Stimulated activated memory B cell treated with anti-CD40 and anti-IgM and Interleukin-4, amounts not matched to agents 10 μg/mL and 1 μg/mL and 100 μg/mL, for 72 hours (primary cell): ENCODE data around the gene ECI1.

Source experiments
- ATAC-seq: fragments of 150-1000 bp; cut with Tn5 transposase; 2 replicates; pipeline ENCODE4 v1.10.0; 2021
- H3K27ac Mint-ChIP-seq: one replicate; pipeline ENCODE4 v1.8.0; 2022; ENCODE audit warnings: mild to moderate bottlenecking, mixed read lengths
- H3K27me3 Mint-ChIP-seq: one replicate; pipeline ENCODE4 v1.8.0; 2022; ENCODE audit warnings: mixed read lengths
- H3K36me3 Mint-ChIP-seq: one replicate; pipeline ENCODE4 v1.8.0; 2022; ENCODE audit warnings: mixed read lengths
- H3K4me1 Mint-ChIP-seq: one replicate; pipeline ENCODE4 v1.8.0; 2022; ENCODE audit warnings: mixed read lengths
- H3K4me3 Mint-ChIP-seq: one replicate; pipeline ENCODE4 v1.8.0; 2022; ENCODE audit warnings: mild to moderate bottlenecking, moderate library complexity, mixed read lengths
- H3K9me3 Mint-ChIP-seq: one replicate; pipeline ENCODE4 v1.8.0; 2022; ENCODE audit warnings: mixed read lengths

Gene ECI1

DNA sequence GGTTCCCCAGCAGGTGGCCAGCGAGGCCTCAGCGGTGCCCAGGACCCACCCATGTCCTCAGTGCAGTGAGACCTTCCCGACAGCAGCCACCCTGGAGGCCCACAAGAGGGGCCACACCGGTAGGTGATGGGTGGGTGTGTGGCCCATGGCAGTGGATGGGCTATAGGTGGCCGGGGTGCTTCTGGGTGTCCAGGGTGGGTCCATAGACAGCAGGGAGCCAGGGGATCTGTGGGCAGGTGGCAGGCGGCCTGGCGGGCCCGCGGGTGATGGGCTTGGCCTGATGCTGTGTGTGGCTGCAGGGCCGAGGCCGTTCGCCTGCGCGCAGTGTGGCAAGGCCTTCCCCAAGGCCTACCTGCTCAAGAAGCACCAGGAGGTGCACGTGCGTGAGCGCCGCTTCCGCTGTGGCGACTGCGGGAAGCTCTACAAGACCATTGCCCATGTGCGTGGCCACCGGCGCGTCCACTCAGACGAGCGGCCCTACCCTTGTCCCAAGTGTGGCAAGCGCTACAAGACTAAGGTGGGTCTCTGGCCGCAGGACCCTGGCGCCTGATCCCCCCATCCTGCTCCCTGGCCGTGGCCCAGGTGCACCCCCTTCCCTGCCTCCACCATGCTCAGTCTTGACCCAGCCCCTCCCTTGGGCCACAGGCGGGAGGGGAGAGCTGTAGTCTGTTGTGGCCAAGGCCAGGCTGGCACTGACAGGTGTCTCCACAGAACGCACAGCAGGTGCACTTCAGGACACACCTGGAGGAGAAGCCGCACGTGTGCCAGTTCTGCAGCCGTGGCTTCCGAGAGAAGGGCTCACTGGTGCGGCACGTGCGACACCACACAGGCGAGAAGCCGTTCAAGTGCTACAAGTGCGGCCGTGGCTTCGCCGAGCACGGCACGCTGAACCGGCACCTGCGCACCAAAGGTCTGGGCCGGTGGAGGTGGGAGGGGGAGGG, 17.2 kb downstream of the ECI1 start:
- no peak overlapping the region for H3K27ac Mint-ChIP-seq
- peaks cover 45% of the 10 kb centered on the region for H3K36me3 Mint-ChIP-seq
- H3K9me3 Mint-ChIP-seq = no peaks in the 10 kb centered on the region
- no peak overlapping the region for H3K4me3 Mint-ChIP-seq
- no peak for ATAC-seq
- no peaks in the 10 kb centered on the region for H3K4me1 Mint-ChIP-seq
- no peaks in the 10 kb centered on the region for H3K27me3 Mint-ChIP-seq

- Mint-ChIP-seq H3K36me3 (peaks cover 49% of the 10 kb centered on the region), H3K4me1 (no peaks in the 10 kb centered on the region), H3K9me3 (no peaks in the 10 kb centered on the region), H3K27ac (no peak overlapping the region), H3K27me3 (no peaks in the 10 kb centered on the region), H3K4me3 (no peak overlapping the region)
- no peak for ATAC-seq
Measured at GRCh38 chr16:2233046-2233775, 18.2 kb downstream of the ECI1 start.

- H3K4me1 Mint-ChIP-seq = no peaks in the 10 kb centered on the region
- no peak overlapping the region for H3K4me3 Mint-ChIP-seq
- ATAC-seq = no peak
- no peaks in the 10 kb centered on the region for H3K27me3 Mint-ChIP-seq
- H3K27ac Mint-ChIP-seq = no peak overlapping the region
- H3K36me3 Mint-ChIP-seq = peaks cover 49% of the 10 kb centered on the region
- H3K9me3 Mint-ChIP-seq = no peaks in the 10 kb centered on the region
Measured at GRCh38 chr16:2232094-2232990, 19.0 kb downstream of the ECI1 start.

DNA sequence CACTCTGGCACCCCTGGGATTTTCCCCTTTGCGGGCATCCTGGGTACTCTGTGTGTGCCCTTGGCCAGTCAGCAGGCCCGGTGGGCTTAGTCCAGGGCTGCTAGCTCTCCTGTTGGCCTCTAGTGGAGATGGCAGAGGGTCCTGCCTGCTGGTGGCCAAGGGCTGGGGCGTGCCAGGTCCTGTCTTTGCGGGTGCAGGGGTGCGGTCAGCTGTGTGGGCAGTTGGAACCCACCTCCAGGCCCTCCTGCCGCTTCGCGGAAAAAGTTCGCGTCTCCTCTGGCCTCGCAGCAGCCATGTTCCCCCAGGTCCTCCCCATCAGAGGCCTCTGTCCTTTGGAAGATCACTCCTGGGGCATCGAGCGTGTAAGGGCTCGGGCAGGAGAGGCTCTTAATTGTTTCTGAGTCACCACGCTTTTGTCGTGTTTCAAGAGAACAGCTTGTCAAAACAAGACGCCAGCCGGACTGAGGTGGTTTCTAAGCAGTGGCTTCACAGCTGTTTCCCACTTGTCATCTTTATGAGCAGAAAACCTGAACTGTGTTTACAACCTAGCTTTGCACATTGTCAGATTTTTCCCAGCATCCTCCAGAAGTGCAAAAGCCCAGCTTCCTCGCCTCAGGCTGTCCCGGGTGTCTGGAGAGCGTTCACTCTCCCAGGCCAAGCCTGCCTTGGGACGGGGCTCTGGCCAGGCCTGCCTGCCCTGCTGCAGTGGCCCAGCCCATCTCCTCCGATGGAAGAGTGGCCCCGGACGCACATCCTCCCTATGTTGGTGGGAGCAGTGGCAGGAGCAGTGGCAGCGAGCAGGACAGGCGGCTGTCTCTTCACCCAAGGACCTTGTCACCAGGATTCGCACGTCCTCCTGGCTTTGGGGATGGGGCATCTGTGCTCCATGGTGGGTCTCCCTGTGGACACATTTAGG, 20.1 kb downstream of the ECI1 start:
- H3K27me3 Mint-ChIP-seq = no peaks in the 10 kb centered on the region
- H3K4me1 Mint-ChIP-seq = no peaks in the 10 kb centered on the region
- H3K27ac Mint-ChIP-seq = no peak overlapping the region
- H3K9me3 Mint-ChIP-seq = no peaks in the 10 kb centered on the region
- H3K36me3 Mint-ChIP-seq = peaks cover 49% of the 10 kb centered on the region
- H3K4me3 Mint-ChIP-seq = no peak overlapping the region
- ATAC-seq = no peak

- ATAC-seq = no peak
- Mint-ChIP-seq H3K4me1 (no peaks in the 10 kb centered on the region), H3K27ac (no peak overlapping the region), H3K27me3 (no peaks in the 10 kb centered on the region), H3K36me3 (peaks cover 43% of the 10 kb centered on the region), H3K9me3 (no peaks in the 10 kb centered on the region), H3K4me3 (no peak overlapping the region)
Measured at GRCh38 chr16:2230376-2230775, 21.0 kb downstream of the ECI1 start.

DNA sequence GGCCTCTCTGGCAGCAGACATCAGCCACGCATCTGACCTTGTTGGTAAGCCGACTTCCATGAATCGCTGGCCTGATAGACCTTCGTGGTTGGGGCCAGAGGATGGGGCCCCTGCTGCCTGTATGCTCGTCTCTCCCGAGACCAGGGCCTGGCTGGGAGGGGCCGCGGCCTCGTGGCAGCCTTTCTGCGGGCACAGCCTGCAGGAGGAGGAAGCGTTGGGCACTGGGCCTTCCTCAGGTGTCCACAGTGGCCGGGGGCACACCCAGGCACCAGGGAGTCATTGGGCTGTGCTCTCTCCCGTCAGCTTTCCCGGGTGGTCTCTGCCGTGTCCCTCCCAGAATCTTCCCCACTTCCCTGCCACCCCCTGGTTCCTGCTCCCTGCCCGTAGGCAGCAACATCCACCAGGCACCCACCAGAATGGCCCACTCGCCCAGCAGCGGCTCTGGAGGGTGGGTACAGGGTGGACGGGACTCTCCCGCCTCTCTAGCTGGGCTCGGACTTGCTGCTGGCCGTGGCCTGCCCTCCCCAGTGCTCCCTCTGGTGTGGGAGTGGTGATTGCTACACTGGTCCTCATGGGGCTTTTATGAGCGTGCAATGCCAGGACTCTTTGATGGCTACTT, 21.6 kb downstream of the ECI1 start:
- Mint-ChIP-seq H3K27ac (no peak overlapping the region), H3K36me3 (peaks cover 36% of the 10 kb centered on the region), H3K4me3 (no peak overlapping the region), H3K9me3 (no peaks in the 10 kb centered on the region), H3K27me3 (no peaks in the 10 kb centered on the region), H3K4me1 (peaks cover 3% of the 10 kb centered on the region)
- no peak for ATAC-seq

- ATAC-seq = no peak
- no peak overlapping the region for H3K27ac Mint-ChIP-seq
- H3K36me3 Mint-ChIP-seq = peaks cover 31% of the 10 kb centered on the region
- no peaks in the 10 kb centered on the region for H3K9me3 Mint-ChIP-seq
- H3K4me3 Mint-ChIP-seq = no peak overlapping the region
- H3K4me1 Mint-ChIP-seq = peaks cover 10% of the 10 kb centered on the region
- H3K27me3 Mint-ChIP-seq = no peaks in the 10 kb centered on the region
Measured at GRCh38 chr16:2229091-2229490, 22.3 kb downstream of the ECI1 start.

- Mint-ChIP-seq H3K27ac (no peak overlapping the region), H3K4me1 (peaks cover 12% of the 10 kb centered on the region), H3K9me3 (no peaks in the 10 kb centered on the region), H3K27me3 (no peaks in the 10 kb centered on the region), H3K4me3 (no peak overlapping the region), H3K36me3 (peaks cover 24% of the 10 kb centered on the region)
- ATAC-seq = no peak
Measured at GRCh38 chr16:2228161-2228824, 23.1 kb downstream of the ECI1 start.

- peaks cover 12% of the 10 kb centered on the region for H3K4me1 Mint-ChIP-seq
- peaks cover 22% of the 10 kb centered on the region for H3K36me3 Mint-ChIP-seq
- no peak overlapping the region for H3K27ac Mint-ChIP-seq
- ATAC-seq = no peak
- H3K27me3 Mint-ChIP-seq = no peaks in the 10 kb centered on the region
- no peak overlapping the region for H3K4me3 Mint-ChIP-seq
- no peaks in the 10 kb centered on the region for H3K9me3 Mint-ChIP-seq
Measured at GRCh38 chr16:2226918-2227317, 24.5 kb downstream of the ECI1 start.

GRCh38 chr16:2226245-2226793, 25.1 kb downstream of the ECI1 start:
- no peaks in the 10 kb centered on the region for H3K9me3 Mint-ChIP-seq
- no peak for ATAC-seq
- no peak overlapping the region for H3K4me3 Mint-ChIP-seq
- H3K27me3 Mint-ChIP-seq = no peaks in the 10 kb centered on the region
- H3K4me1 Mint-ChIP-seq = peaks cover 12% of the 10 kb centered on the region
- H3K27ac Mint-ChIP-seq = no peak overlapping the region
- peaks cover 16% of the 10 kb centered on the region for H3K36me3 Mint-ChIP-seq

DNA sequence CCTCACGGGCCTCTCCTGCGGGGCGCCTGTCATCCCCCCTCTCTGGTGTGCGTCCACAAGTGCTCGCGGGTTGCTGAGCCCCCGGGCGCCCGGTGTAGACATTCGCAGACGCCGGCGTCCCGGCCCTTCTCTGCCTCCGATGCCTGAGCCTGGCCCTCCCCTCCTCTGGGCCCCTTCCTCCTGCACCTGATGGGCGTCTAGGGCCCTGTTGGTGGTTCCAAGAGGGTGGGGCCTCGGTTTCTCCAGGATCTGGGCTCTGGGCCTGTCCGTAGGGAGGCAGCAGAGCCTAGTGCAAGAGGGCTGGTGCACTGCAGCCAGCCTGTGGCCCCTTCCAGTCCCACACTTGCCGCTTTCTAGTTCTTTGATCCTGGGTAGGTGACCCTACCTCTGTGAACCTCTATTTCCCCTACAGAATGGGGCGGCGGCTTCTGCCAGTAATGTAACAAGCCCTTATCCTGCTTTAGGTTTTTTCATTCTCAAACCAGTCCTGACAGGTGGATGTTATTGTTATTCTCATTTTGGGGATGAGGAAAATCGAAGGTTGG, 27.4 kb downstream of the ECI1 start:
- H3K27ac Mint-ChIP-seq = peak overlapping the region; percentile 75
- peak; percentile 25 for ATAC-seq

DNA sequence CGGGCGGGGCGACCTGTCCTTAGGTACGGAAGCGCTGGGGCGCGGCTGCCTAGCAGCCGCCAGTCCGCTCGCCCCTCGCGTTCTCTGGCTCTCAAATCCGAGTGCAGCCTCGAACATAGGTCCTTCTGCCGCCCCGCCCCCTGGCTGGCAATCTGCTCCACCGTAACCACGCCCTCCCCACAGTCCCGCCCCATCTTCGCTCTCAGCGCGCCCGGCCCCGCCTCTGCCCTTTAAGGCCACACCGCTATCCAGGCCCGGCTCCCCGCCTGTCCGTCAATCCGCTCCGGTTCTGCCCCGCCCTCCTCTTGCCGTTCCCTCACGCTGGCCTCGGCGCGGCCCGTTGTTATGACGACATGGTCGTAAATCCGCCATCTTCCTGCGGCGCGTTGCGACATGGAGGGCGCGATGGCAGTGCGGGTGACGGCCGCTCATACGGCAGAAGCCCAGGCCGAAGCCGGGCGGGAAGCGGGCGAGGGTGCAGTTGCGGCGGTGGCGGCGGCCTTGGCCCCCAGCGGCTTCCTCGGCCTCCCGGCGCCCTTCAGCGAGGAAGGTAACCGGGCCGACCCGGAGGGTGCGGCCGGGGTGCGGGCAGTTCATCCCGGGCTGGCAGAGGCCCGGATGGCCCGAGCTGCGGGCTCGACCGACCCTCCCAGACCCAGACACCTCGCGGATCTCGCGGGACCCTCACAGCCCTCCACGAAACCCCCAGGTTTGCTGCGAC, 28.0 kb downstream of the ECI1 start, which contains the start of gene E4F1:
E4F1 (plus strand) TSS at position 371 of the 721 bp plus-strand sequence; CDS start at position 394, 23 bp downstream.
- Mint-ChIP-seq H3K27ac (peak within 1 kb of the TSS; percentile 75), H3K36me3 (no peaks in the 10 kb centered on the region), H3K4me1 (peaks cover 12% of the 10 kb centered on the region), H3K4me3 (peak within 1 kb of the TSS; percentile 82), H3K27me3 (no peaks in the 10 kb centered on the region), H3K9me3 (no peaks in the 10 kb centered on the region)
- ATAC-seq = peak; percentile 100

More for the DNA sequence above, 27.4 kb downstream of the ECI1 start:
- Mint-ChIP-seq H3K36me3 (peaks cover 2% of the 10 kb centered on the region), H3K4me3 (peak overlapping the region; percentile 82), H3K4me1 (peaks cover 12% of the 10 kb centered on the region), H3K9me3 (no peaks in the 10 kb centered on the region), H3K27me3 (no peaks in the 10 kb centered on the region)
